Parathyroid adenoma (tissue), 2 donors: Measurements from ENCODE around the gene CTPS1.

Source experiments
- H2AFZ ChIP-seq: fragments of 300-600 bp; sonication (generic); one replicate; pipeline ENCODE4 v1.7.0; 2017; ENCODE audit warnings: antibody characterized with exemption, mild to moderate bottlenecking
- H3K27ac ChIP-seq: fragments of 300-600 bp; sonication (generic); one replicate; pipeline ENCODE4 v1.7.0; 2017
- H3K27me3 ChIP-seq: fragments of 300-600 bp; sonication (generic); one replicate; pipeline ENCODE4 v1.7.0; 2017; ENCODE audit warnings: low read length; ENCODE audit not compliant: control insufficient read depth, insufficient read depth
- H3K36me3 ChIP-seq: fragments of 300-600 bp; sonication (generic); one replicate; pipeline ENCODE4 v1.7.0; 2017; ENCODE audit warnings: low read length; ENCODE audit not compliant: control insufficient read depth, insufficient read depth
- H3K4me1 ChIP-seq: fragments of 300-600 bp; sonication (generic); one replicate; pipeline ENCODE4 v1.7.0; 2017; ENCODE audit warnings: control low read depth
- H3K4me2 ChIP-seq: fragments of 300-600 bp; sonication (generic); one replicate; pipeline ENCODE4 v1.7.0; 2017; ENCODE audit warnings: low read length
- H3K4me3 ChIP-seq: fragments of 300-600 bp; sonication (generic); one replicate; pipeline ENCODE4 v1.7.0; 2017; ENCODE audit warnings: low read depth, low read length
- H3K79me2 ChIP-seq: fragments of 300-600 bp; sonication (generic); one replicate; pipeline ENCODE4 v1.7.0; 2017; ENCODE audit warnings: control low read depth
- H3K9ac ChIP-seq: fragments of 300-600 bp; sonication (generic); one replicate; pipeline ENCODE4 v1.7.0; 2017; ENCODE audit warnings: mild to moderate bottlenecking
- H3K9me3 ChIP-seq: fragments of 300-600 bp; sonication (generic); one replicate; pipeline ENCODE4 v1.7.0; 2017; ENCODE audit warnings: low read length; ENCODE audit not compliant: control insufficient read depth
- CTCF ChIP-seq: fragments of 300-600 bp; sonication (generic); IDR thresholded peaks from one replicate; pipeline ENCODE4 v1.7.0; 2017; ENCODE audit warnings: antibody characterized with exemption, mild to moderate bottlenecking
- donor health status: primary hyperparathyroidism.

The CTPS1 gene

DNA sequence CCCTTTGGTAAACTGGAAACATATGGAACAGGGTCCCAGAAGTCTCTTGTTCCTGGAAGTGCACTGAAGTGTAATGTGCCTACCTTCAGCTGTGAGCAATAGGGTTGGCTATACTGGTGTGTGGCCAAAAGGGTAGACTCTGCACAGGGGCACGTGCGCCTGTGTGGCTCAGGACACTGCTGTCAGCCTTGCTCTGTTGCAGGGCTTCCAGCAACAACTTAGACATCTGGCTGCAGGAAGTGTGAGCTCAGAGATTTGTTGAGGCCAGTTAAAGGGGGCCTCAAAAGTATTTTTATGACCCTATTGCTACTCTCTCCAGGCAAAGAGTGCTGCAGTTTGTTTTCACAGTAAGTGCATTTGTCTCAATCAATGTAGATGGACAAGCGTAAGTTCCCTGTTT, 7.5 kb downstream of the CTPS1 start:
- Histone ChIP-seq H3K27me3 (no peaks in the 10 kb centered on the region), H3K27ac (no peak overlapping the region), H3K4me1 (peaks cover 6% of the 10 kb centered on the region), H3K36me3 (no peaks in the 10 kb centered on the region), H3K79me2 (no peaks in the 10 kb centered on the region), H3K9me3 (no peaks in the 10 kb centered on the region), H2AFZ (no peak overlapping the region), H3K4me3 (no peak overlapping the region), H3K4me2 (no peak overlapping the region), H3K9ac (no peak overlapping the region)
- no peak for TF ChIP-seq CTCF

- Histone ChIP-seq H3K79me2 (no peaks in the 10 kb centered on the region), H3K36me3 (no peaks in the 10 kb centered on the region), H3K9me3 (no peaks in the 10 kb centered on the region), H3K4me2 (peak overlapping the region; percentile 35), H3K27ac (peak overlapping the region; percentile 36), H3K4me1 (peaks cover 6% of the 10 kb centered on the region), H3K27me3 (no peaks in the 10 kb centered on the region), H3K4me3 (no peak overlapping the region), H3K9ac (no peak overlapping the region), H2AFZ (no peak overlapping the region)
- no peak for TF ChIP-seq CTCF
Measured at GRCh38 chr1:40987439-40988276, 8.2 kb downstream of the CTPS1 start.

GRCh38 chr1:40988280-40988679, 8.8 kb downstream of the CTPS1 start:
- Histone ChIP-seq H3K4me1 (peaks cover 6% of the 10 kb centered on the region), H3K9me3 (no peaks in the 10 kb centered on the region), H3K79me2 (no peaks in the 10 kb centered on the region), H3K4me2 (peak overlapping the region; percentile 13), H3K27ac (peak overlapping the region; percentile 4), H3K4me3 (peak overlapping the region; percentile 6), H3K27me3 (no peaks in the 10 kb centered on the region), H3K9ac (no peak overlapping the region), H3K36me3 (no peaks in the 10 kb centered on the region), H2AFZ (no peak overlapping the region)
- no peak for TF ChIP-seq CTCF

DNA sequence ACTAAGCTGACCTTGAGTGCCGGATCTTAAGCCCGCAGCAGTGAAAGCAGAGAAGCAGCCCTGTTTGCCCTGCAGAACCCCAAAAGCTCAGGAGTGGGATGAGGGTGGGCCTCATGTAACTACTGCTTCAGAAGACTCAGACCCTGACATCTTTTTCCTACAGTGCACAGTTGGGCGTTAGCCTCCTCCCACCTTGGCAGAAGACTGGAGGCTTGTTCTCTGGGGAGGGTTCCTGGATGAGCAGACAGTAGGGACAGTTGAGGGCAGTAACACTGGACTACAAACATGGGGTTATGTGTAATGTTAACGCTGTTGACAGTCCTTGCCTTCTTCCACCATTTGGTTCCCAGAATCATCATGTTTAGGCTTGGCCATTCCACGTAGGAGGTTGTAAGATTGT, 9.6 kb downstream of the CTPS1 start:
- TF ChIP-seq CTCF, result no peak
- Histone ChIP-seq H2AFZ (no peak overlapping the region), H3K27me3 (no peaks in the 10 kb centered on the region), H3K9me3 (no peaks in the 10 kb centered on the region), H3K4me1 (peaks cover 6% of the 10 kb centered on the region), H3K4me2 (no peak overlapping the region), H3K36me3 (no peaks in the 10 kb centered on the region), H3K79me2 (no peaks in the 10 kb centered on the region), H3K27ac (no peak overlapping the region), H3K4me3 (no peak overlapping the region), H3K9ac (no peak overlapping the region)

DNA sequence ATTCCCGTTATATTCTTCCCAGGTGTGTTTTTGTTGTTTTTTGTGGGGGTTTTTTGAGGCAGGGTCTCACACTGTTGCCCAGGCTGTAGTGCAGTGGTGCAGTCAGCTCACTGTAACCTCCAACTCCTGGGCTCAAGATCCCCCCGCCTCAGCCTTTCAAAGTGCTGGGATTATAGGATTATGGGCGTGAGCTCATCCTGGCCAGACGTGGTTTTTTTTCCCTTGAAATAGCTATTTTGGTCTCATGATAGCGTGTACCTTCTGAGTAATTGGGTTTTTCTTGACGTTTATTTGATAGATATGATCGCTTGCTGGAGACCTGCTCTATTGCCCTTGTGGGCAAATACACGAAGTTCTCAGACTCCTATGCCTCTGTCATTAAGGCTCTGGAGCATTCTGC, 17.6 kb downstream of the CTPS1 start:
- no peaks in the 10 kb centered on the region for H3K36me3 ChIP-seq
- no peak for TF ChIP-seq CTCF

More for the DNA sequence above, 17.6 kb downstream of the CTPS1 start:
- no peaks in the 10 kb centered on the region for H3K79me2 ChIP-seq
- H3K4me2 ChIP-seq, result no peak overlapping the region
- no peaks in the 10 kb centered on the region for H3K27me3 ChIP-seq
- H3K9ac ChIP-seq, result no peak overlapping the region
- no peak overlapping the region for H3K4me3 ChIP-seq
- H3K9me3 ChIP-seq, result no peaks in the 10 kb centered on the region
- peaks cover 10% of the 10 kb centered on the region for H3K4me1 ChIP-seq
- H3K27ac ChIP-seq, result no peak overlapping the region
- no peak overlapping the region for H2AFZ ChIP-seq
